A673 (cell line): ENCODE measurements around the gene SLC25A52. TPM values are rescaled to one million over a fixed set of nuclear protein-coding genes. Genes with fewer than 3 reads are reported as not detected.

Source experiments
- BruUV-seq: library from RNA; stranded (reverse); fragments of 400-500 nt; replicated peaks from 2 replicates; lab custom pipeline; 2021; lab: Mats Ljungman, UMichigan
- CTCF ChIA-PET: fragments of 300-600 bp; sonication (Branson Sonifier 250); formaldehyde crosslinking; loops from one replicate; lab custom pipeline; 2022; ENCODE audit warnings: antibody characterized with exemption; lab: Charles Lee
- POLR2A ChIA-PET: fragments of 300-600 bp; sonication (Branson Sonifier 250); formaldehyde crosslinking; loops from one replicate; lab custom pipeline; 2022; ENCODE audit warnings: antibody characterized with exemption; ENCODE audit not compliant: low non-redundant PET; lab: Charles Lee
- DNase-seq: peaks from one replicate; pipeline ENCODE4 v3.0.0-alpha.2; 2015; ENCODE audit warnings: low spot score
- H3K27ac ChIP-seq: fragments of 200-600 bp; sonication (generic); 2 replicates; pipeline ENCODE4 v1.5.1; 2016; ENCODE audit warnings: mixed run types, low read depth, mild to moderate bottlenecking, mixed read lengths, antibody characterized with exemption, low read length; ENCODE audit not compliant: poor library complexity, severe bottlenecking
- H3K27me3 ChIP-seq: fragments of 200-600 bp; sonication (generic); replicated peaks from 2 replicates; pipeline ENCODE4 v1.6.1; 2017; ENCODE audit warnings: mixed run types, low read depth, mild to moderate bottlenecking, mixed read lengths, antibody characterized with exemption, low read length; ENCODE audit not compliant: insufficient read depth, poor library complexity
- H3K36me3 ChIP-seq: fragments of 200-600 bp; sonication (generic); 2 replicates; pipeline ENCODE4 v1.6.1; 2016; ENCODE audit warnings: mixed run types, mild to moderate bottlenecking, mixed read lengths, antibody characterized with exemption, low read length; ENCODE audit not compliant: insufficient read depth, poor library complexity, severe bottlenecking
- H3K4me1 ChIP-seq: fragments of 200-600 bp; sonication (generic); 2 replicates; pipeline ENCODE4 v1.6.1; 2017; ENCODE audit warnings: mixed run types, mild to moderate bottlenecking, mixed read lengths, antibody characterized with exemption, low read length; ENCODE audit not compliant: insufficient read depth, poor library complexity, severe bottlenecking
- H3K4me3 ChIP-seq: fragments of 200-600 bp; sonication (generic); 2 replicates; pipeline ENCODE4 v1.5.1; 2016; ENCODE audit warnings: low read depth, mixed run types, mild to moderate bottlenecking, mixed read lengths, low read length; ENCODE audit not compliant: poor library complexity, severe bottlenecking
- H3K9me3 ChIP-seq: fragments of 200-600 bp; sonication (generic); 2 replicates; pipeline ENCODE4 v1.6.1; 2016; ENCODE audit warnings: mixed run types, low read depth, mild to moderate bottlenecking, mixed read lengths, antibody characterized with exemption, low read length; ENCODE audit not compliant: poor library complexity, severe bottlenecking
- EZH2 ChIP-seq: fragments of 200-600 bp; sonication (generic); IDR thresholded peaks from 2 replicates; pipeline ENCODE4 v1.6.1; 2017; ENCODE audit warnings: borderline replicate concordance, low read depth, mild to moderate bottlenecking, mixed read lengths, antibody characterized with exemption, low read length; ENCODE audit not compliant: poor library complexity, severe bottlenecking
- intact Hi-C: fragments of 100-400 bp; cut with micrococcal nuclease; formaldehyde crosslinking; loops from one replicate; pipeline ENCODE4 v1.10.0; 2022; ENCODE audit not compliant: unreplicated experiment
- total RNA-seq: library from RNA; stranded (reverse); gene quantifications from 2 replicates; pipeline ENCODE4 v1.2.3, GENCODE V29; 2021
- TF ChIP-seq, protein P1 (sequence below): fragments of 300-800, 200-600 bp; sonication (generic); conservative IDR thresholded peaks from 2 replicates; pipeline ENCODE4 v1.5.1; 2017; ENCODE audit warnings: low read depth, mild to moderate bottlenecking, antibody characterized with exemption, low read length, moderate library complexity, mixed read lengths

Gene SLC25A52
- total RNA-seq, 1 experiment from 2014 or later: not detected

DNA sequence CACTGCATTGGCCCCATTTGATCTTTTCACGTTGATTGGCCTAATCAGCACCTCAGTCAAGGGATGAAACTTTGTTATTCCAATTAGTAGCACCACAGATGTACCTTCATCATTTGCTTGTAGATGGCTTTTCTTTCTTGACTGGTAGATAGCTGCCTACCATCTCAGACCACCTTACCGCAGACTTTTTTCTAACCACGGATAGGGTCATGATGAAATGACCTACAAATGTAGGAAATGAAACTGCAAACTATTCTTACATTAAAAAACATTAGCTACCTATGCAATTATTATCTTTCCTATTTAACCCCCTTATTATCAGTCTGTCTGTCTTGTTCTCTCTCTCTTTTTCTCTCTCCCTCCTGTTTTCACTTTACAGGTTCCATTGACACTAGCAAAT lies 22.4 kb upstream of the SLC25A52 start:
- intact Hi-C loops: no loop called here
- POLR2A ChIA-PET: no interaction called here
- H3K27me3 ChIP-seq: no peaks in the 10 kb centered on the region
- TF ChIP-seq, protein P1, sequence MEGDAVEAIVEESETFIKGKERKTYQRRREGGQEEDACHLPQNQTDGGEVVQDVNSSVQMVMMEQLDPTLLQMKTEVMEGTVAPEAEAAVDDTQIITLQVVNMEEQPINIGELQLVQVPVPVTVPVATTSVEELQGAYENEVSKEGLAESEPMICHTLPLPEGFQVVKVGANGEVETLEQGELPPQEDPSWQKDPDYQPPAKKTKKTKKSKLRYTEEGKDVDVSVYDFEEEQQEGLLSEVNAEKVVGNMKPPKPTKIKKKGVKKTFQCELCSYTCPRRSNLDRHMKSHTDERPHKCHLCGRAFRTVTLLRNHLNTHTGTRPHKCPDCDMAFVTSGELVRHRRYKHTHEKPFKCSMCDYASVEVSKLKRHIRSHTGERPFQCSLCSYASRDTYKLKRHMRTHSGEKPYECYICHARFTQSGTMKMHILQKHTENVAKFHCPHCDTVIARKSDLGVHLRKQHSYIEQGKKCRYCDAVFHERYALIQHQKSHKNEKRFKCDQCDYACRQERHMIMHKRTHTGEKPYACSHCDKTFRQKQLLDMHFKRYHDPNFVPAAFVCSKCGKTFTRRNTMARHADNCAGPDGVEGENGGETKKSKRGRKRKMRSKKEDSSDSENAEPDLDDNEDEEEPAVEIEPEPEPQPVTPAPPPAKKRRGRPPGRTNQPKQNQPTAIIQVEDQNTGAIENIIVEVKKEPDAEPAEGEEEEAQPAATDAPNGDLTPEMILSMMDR: no peak
- TF ChIP-seq EZH2: no peak
- H3K4me1 ChIP-seq: no peaks in the 10 kb centered on the region
- H3K36me3 ChIP-seq: no peaks in the 10 kb centered on the region
- no peak overlapping the region for H3K27ac ChIP-seq
- no TSS peak for BruUV-seq
- H3K4me3 ChIP-seq: no peak overlapping the region
- no peak for DNase-seq
- peaks cover 7% of the 10 kb centered on the region for H3K9me3 ChIP-seq
- CTCF ChIA-PET: no interaction called here

DNA sequence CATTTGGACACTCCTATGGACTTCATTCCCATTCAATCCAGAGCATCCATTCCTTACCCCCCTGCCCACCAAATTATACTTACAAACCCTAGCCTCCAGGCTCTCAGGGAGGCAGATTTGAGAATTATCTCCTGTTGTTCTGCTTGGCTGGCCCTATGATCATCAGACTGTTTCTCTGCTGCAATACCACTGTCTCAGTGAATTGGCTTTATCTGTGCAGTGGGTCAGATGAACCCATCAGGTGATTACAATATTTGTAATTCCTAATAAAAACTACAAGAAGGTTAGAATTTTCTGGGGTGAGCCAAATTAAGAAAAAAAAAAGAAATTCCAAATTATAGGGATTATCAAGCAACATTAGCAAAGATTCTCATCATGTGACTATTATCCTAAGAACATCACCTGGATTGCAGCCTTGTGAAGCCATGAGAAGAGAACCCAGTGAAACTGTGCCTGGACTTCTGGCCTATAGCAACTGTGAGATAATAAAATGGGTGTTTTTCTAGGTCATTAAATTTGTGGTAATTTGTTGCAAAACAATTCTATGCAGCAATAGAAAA lies 17.8 kb upstream of the SLC25A52 start:
- Histone ChIP-seq H3K36me3 (no peaks in the 10 kb centered on the region), H3K27ac (no peak overlapping the region), H3K27me3 (no peaks in the 10 kb centered on the region), H3K4me3 (no peak overlapping the region), H3K4me1 (no peaks in the 10 kb centered on the region), H3K9me3 (peaks cover 7% of the 10 kb centered on the region)
- TF ChIP-seq, protein P1: no peak
- no peak for TF ChIP-seq EZH2
- ChIA-PET POLR2A (no interaction called here), CTCF (no interaction called here)
- intact Hi-C loops: no loop called here
- DNase-seq: no peak
- no TSS peak for BruUV-seq

DNA sequence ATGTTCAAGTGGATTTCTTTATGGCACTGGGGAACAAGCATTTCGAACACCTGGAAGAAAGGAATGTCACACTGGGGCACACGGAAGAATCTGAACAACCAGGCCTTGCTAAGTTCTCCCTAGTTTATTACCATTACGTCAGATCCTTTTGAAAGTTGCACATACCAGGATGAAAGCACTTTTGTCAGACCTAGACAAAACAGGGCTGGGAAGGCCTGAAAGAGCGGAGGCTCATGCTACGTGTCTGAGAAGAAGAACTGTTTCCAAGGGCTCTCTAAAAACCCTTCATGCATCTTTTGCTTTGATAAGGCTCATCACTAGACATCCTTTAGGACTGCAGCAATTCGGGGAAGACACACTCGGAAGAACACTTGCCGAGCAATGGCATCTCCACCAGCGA lies 15.4 kb upstream of the SLC25A52 start:
- H3K9me3 ChIP-seq: peaks cover 7% of the 10 kb centered on the region
- no peaks in the 10 kb centered on the region for H3K36me3 ChIP-seq
- ChIA-PET CTCF (no interaction called here), POLR2A (no interaction called here)
- H3K4me3 ChIP-seq: no peak overlapping the region
- TF ChIP-seq, protein P1: no peak
- no peak for TF ChIP-seq EZH2
- no peaks in the 10 kb centered on the region for H3K4me1 ChIP-seq
- H3K27me3 ChIP-seq: no peaks in the 10 kb centered on the region
- intact Hi-C loops: no loop called here
- DNase-seq: no peak
- no peak overlapping the region for H3K27ac ChIP-seq
- BruUV-seq: no TSS peak
